22Rv1 (cell line): ENCODE measurements around the gene PJA1.

Experiments
- CTCF ChIP-seq: fragments of 450-650 bp; IDR thresholded peaks from 2 replicates; pipeline ENCODE4 v1.5.1; 2017; ENCODE audit warnings: mild to moderate bottlenecking
- ZFX ChIP-seq: fragments of 450-650 bp; IDR thresholded peaks from 2 replicates; pipeline ENCODE4 v1.6.1; 2017; ENCODE audit warnings: antibody characterized with exemption, borderline replicate concordance

GRCh38 chrX:69185886-69186285, 20.6 kb upstream of the PJA1 start:
- TF ChIP-seq CTCF = no peak
- TF ChIP-seq ZFX = no peak
